ENCODE data around the gene GOLGA8B. TPM values are rescaled to one million over a fixed set of nuclear protein-coding genes. Genes with fewer than 3 reads are reported as not detected.

GOLGA8B gene
- total RNA-seq, 4 donors from 2014 or later: 20.3 to 70.2 (median 42.4) TPM

DNA sequence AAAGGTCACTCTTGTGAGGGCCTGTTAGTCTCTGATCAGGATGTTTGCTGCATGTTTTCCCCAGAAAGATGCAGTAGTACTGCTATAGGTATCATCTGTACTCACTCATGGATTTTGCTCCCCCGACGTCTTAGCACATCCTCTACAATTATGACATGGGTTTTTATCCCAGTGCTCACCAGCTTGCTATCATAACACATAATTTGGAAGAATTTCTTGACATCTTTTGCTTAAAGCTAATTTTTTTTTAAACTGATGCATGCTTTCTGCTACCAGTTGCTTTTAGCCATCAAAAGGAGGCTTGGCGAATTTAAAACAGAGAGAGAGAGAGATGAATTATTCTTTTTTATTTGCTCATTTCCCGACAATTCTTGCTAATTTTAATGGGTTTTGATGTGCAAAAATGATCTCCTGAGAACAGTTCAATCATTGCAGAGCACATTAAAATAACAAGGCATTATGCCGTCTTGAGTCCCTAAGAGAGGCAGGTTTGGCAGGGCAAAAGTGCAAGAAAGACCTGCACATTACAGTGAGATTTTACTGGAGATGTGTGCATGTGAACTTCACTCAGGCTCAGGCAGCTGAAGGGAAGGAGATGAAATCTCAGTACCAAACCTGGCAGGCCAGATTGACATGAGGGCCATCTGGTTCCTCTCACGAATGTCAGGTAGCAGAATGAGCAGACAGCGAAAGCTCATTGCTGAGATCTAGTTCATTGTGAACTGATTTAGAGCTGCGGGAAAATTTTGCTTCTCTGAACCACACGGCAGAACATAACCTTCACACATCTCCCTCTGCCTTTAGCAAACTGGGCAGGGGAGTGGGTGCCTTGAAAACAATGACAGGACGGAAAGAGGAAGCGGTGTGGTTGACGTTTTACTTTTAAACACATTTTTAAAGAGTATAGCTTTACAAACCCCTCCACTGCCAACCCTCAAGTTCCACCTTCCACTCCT, 25.9 kb upstream of the GOLGA8B start:
- no peak overlapping the region for H3K27ac ChIP-seq (replicated peaks in 1 of 4)
- H3K4me3 ChIP-seq: no peak overlapping the region
- WGBS: 39% methylated on average over 12 of the region's 12 CpGs
- TF ChIP-seq POLR2A (IDR thresholded peaks at IDR 0.05; ENCODE audit: low read depth) (no peak), POLR2AphosphoS5 (IDR thresholded peaks at IDR 0.05) (no peak), EP300 (IDR thresholded peaks at IDR 0.05) (no peak)
- TF ChIP-seq, protein P1, sequence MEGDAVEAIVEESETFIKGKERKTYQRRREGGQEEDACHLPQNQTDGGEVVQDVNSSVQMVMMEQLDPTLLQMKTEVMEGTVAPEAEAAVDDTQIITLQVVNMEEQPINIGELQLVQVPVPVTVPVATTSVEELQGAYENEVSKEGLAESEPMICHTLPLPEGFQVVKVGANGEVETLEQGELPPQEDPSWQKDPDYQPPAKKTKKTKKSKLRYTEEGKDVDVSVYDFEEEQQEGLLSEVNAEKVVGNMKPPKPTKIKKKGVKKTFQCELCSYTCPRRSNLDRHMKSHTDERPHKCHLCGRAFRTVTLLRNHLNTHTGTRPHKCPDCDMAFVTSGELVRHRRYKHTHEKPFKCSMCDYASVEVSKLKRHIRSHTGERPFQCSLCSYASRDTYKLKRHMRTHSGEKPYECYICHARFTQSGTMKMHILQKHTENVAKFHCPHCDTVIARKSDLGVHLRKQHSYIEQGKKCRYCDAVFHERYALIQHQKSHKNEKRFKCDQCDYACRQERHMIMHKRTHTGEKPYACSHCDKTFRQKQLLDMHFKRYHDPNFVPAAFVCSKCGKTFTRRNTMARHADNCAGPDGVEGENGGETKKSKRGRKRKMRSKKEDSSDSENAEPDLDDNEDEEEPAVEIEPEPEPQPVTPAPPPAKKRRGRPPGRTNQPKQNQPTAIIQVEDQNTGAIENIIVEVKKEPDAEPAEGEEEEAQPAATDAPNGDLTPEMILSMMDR (IDR thresholded peaks at IDR 0.05): no peak
- H3K9me3 ChIP-seq: no peaks in the 10 kb centered on the region
- intact Hi-C loops (cut with DNase I): no loop called here
- H3K27me3 ChIP-seq: peaks cover 0 to 15% (median 0%) of the 10 kb centered on the region in 4 donors
- H3K36me3 ChIP-seq: no peaks in the 10 kb centered on the region
- H3K4me1 ChIP-seq: no peaks in the 10 kb centered on the region
- DNase-seq (ENCODE audit: extremely low spot score): no peak

GRCh38 chr15:34608517-34608916, 25.1 kb upstream of the GOLGA8B start:
- Histone ChIP-seq H3K36me3 (no peaks in the 10 kb centered on the region), H3K9me3 (no peaks in the 10 kb centered on the region), H3K4me3 (no peak overlapping the region), H3K27ac (replicated peaks in 1 of 4) (no peak overlapping the region), H3K4me1 (no peaks in the 10 kb centered on the region), H3K27me3 (peaks cover 0 to 23% (median 0%) of the 10 kb centered on the region in 4 donors)
- intact Hi-C loops (cut with DNase I): no loop called here
- TF ChIP-seq EP300 (IDR thresholded peaks at IDR 0.05): no peak
- TF ChIP-seq POLR2A (IDR thresholded peaks at IDR 0.05; ENCODE audit: low read depth): no peak
- TF ChIP-seq, protein P1 (IDR thresholded peaks at IDR 0.05): no peak
- no peak for TF ChIP-seq POLR2AphosphoS5 (IDR thresholded peaks at IDR 0.05)
- 70% methylated on average over 1 of the region's 1 CpG for WGBS
- DNase-seq (ENCODE audit: extremely low spot score): no peak

DNA sequence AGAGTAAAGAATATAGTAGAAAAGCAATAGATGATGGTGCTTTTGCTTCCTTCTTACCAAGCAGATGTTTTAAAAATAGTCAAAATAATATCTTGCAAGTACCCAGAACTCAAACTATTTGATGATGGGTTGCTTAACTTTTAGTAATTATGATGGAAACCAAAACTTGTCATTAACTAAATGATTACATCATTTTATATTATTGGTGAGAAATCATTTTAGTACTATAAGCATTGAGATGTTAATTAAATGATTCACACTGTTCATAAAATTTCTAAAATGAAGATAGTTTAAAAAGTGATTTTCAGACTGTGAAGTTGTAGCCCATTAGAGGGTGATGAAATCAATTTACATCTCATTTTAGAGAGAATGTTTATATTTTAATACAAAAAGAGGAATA, 24.4 kb upstream of the GOLGA8B start:
- H3K9me3 ChIP-seq: no peaks in the 10 kb centered on the region
- no peaks in the 10 kb centered on the region for H3K4me1 ChIP-seq
- no peak for DNase-seq (ENCODE audit: extremely low spot score)
- intact Hi-C loops (cut with DNase I): no loop called here
- no peak overlapping the region for H3K4me3 ChIP-seq
- H3K27ac ChIP-seq (replicated peaks in 1 of 4): no peak overlapping the region
- TF ChIP-seq, protein P1 (IDR thresholded peaks at IDR 0.05): no peak
- TF ChIP-seq POLR2AphosphoS5 (IDR thresholded peaks at IDR 0.05) (no peak), EP300 (IDR thresholded peaks at IDR 0.05) (no peak), POLR2A (IDR thresholded peaks at IDR 0.05; ENCODE audit: low read depth) (no peak)
- no peaks in the 10 kb centered on the region for H3K36me3 ChIP-seq
- peaks cover 0 to 29% (median 0%) of the 10 kb centered on the region in 4 donors for H3K27me3 ChIP-seq

DNA sequence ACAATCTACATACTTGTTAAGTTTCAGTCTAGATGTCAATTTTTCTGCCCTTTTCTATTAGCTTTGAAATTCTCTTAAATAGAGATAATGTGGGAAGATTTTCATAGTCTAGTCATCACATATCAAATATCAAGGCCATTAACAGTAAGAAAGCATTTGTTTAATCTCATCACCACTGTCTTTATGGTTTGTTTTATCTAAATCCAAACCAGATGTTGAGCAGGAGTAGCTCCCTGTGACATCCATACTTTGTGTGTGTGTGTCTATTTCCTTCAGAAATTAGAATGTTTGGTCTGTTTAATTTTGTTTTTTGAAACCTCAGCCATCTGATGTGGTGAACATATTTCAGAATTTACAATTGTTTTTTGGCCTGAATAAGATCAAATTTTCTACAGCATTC, 23.1 kb upstream of the GOLGA8B start:
- TF ChIP-seq, protein P1 (IDR thresholded peaks at IDR 0.05): no peak
- TF ChIP-seq POLR2AphosphoS5 (IDR thresholded peaks at IDR 0.05) (no peak), EP300 (IDR thresholded peaks at IDR 0.05) (no peak), POLR2A (IDR thresholded peaks at IDR 0.05; ENCODE audit: low read depth) (no peak)
- H3K4me1 ChIP-seq: no peaks in the 10 kb centered on the region
- H3K36me3 ChIP-seq: no peaks in the 10 kb centered on the region
- no peak overlapping the region for H3K27ac ChIP-seq (replicated peaks in 1 of 4)
- no peak overlapping the region for H3K4me3 ChIP-seq
- no peaks in the 10 kb centered on the region for H3K9me3 ChIP-seq
- DNase-seq (ENCODE audit: extremely low spot score): no peak
- peaks cover 0 to 29% (median 0%) of the 10 kb centered on the region in 4 donors for H3K27me3 ChIP-seq
- intact Hi-C loops (cut with DNase I): no loop called here

Data from esophagus muscularis mucosa (tissue), 4 donors.